ENCODE data around the gene RYR2. TPM values are rescaled to one million over a fixed set of nuclear protein-coding genes. Genes with fewer than 3 reads are reported as not detected.

RYR2 gene
- total RNA-seq, 1 experiment from 2014 or later = 3.4 TPM

DNA sequence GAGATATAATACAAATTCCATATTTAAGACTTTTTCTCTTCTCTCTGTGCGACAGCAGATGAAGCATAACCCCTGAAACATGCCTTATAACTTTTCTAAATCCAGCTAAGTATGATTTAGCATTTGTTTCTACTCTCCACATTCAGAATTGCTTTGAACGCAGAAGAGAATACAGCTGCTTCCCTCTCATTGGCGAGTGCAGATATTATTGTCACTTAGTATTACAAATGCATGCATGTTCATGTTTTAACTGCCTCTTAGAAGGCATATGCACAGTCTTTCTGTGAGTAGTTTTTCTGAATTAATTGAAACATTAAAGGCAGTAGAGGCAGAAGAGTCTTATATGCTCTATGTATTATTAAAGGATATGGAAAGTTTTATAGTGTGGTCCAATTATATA, 631.6 kb downstream of the RYR2 start:
- no peak overlapping the region for H3K27ac ChIP-seq (ENCODE audit: insufficient read length, low read depth, low read length)
- no peak overlapping the region for H2BK15ac ChIP-seq (ENCODE audit: low read depth, low read length)
- no peak overlapping the region for H3K4me2 ChIP-seq (ENCODE audit: insufficient read depth, insufficient read length, low read length)
- H3K79me1 ChIP-seq (ENCODE audit: insufficient read depth, low read depth, low read length, poor library complexity, severe bottlenecking) = no peaks in the 10 kb centered on the region
- no peaks in the 10 kb centered on the region for H3K9me3 ChIP-seq (ENCODE audit: control insufficient read depth, low read depth, low read length)
- H2BK5ac ChIP-seq (ENCODE audit: insufficient read length, low read length) = no peak overlapping the region
- Mint-ChIP-seq H3K9me3 (peaks cover 2 to 10% of the 10 kb centered on the region in 2 experiments; a peak in 3 of 5 replicates), H3K36me3 (ENCODE audit: insufficient read depth in 1 of 3, low read depth in 3 of 3) (peaks cover 2 to 12% (median 3%) of the 10 kb centered on the region in 3 experiments; a peak in 6 of 7 replicates), H3K27me3 (ENCODE audit: low read depth) (no peaks in the 10 kb centered on the region), H3K4me3 (no peak overlapping the region), H3K4me1 (peaks cover 10 to 12% of the 10 kb centered on the region in 2 experiments), H3K27ac (no peak overlapping the region)
- H4K91ac ChIP-seq (ENCODE audit: insufficient read length, low read depth, low read length) = no peak overlapping the region
- no peak overlapping the region for H4K8ac ChIP-seq (replicated peaks; ENCODE audit: insufficient read length, low read depth, low read length)
- no peak overlapping the region for H2BK12ac ChIP-seq (ENCODE audit: insufficient read length, low read depth, low read length)
- no peak overlapping the region for H3K14ac ChIP-seq (ENCODE audit: insufficient read depth, low read length)
- H3T11ph ChIP-seq (ENCODE audit: low read length) = no peak overlapping the region
- no peaks in the 10 kb centered on the region for H3K27me3 ChIP-seq (ENCODE audit: insufficient read depth, low read length)
- TF ChIP-seq, protein P1, sequence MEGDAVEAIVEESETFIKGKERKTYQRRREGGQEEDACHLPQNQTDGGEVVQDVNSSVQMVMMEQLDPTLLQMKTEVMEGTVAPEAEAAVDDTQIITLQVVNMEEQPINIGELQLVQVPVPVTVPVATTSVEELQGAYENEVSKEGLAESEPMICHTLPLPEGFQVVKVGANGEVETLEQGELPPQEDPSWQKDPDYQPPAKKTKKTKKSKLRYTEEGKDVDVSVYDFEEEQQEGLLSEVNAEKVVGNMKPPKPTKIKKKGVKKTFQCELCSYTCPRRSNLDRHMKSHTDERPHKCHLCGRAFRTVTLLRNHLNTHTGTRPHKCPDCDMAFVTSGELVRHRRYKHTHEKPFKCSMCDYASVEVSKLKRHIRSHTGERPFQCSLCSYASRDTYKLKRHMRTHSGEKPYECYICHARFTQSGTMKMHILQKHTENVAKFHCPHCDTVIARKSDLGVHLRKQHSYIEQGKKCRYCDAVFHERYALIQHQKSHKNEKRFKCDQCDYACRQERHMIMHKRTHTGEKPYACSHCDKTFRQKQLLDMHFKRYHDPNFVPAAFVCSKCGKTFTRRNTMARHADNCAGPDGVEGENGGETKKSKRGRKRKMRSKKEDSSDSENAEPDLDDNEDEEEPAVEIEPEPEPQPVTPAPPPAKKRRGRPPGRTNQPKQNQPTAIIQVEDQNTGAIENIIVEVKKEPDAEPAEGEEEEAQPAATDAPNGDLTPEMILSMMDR (conservative IDR thresholded peaks at IDR 0.05) = no peak
- no CpG with 5 or more reads among the region's 3 CpGs for WGBS (ENCODE audit: extremely low coverage, insufficient read length, low lambda C conversion rate)
- H3K9ac ChIP-seq (ENCODE audit: extremely low read depth, insufficient read length, low read length) = no peak overlapping the region
- no peak overlapping the region for H3K23ac ChIP-seq (ENCODE audit: insufficient read length, low read depth, low read length)
- H4K20me1 ChIP-seq (ENCODE audit: control insufficient read depth, insufficient read depth, insufficient read length) = no peaks in the 10 kb centered on the region
- no peak overlapping the region for H2BK20ac ChIP-seq (ENCODE audit: low read depth, low read length, poor library complexity, severe bottlenecking)
- no peak overlapping the region for H2AFZ ChIP-seq (ENCODE audit: low read length)
- DNase-seq = no peak
- H3K79me2 ChIP-seq (ENCODE audit: insufficient read depth, low read length) = no peaks in the 10 kb centered on the region
- no peak overlapping the region for H2BK120ac ChIP-seq (ENCODE audit: low read depth, low read length, poor library complexity, severe bottlenecking)
- no peak overlapping the region for H2AK5ac ChIP-seq (ENCODE audit: insufficient read length, low read length)
- H3K18ac ChIP-seq (ENCODE audit: insufficient read length, low read depth, low read length) = no peak overlapping the region
- no peak overlapping the region for H3K4ac ChIP-seq (ENCODE audit: low read depth, low read length)
- no peaks in the 10 kb centered on the region for H3K23me2 ChIP-seq (ENCODE audit: insufficient read length, low read depth, low read length, poor library complexity, severe bottlenecking)
- no peak overlapping the region for H4K5ac ChIP-seq (ENCODE audit: insufficient read length, low read depth, low read length)
- no peaks in the 10 kb centered on the region for H3K4me1 ChIP-seq (ENCODE audit: insufficient read depth, low read length)
- no peak overlapping the region for H3K56ac ChIP-seq (ENCODE audit: insufficient read length, low read depth, low read length)
